Measurements from ENCODE around the gene MRE11.
"Not testable (repeated sequence)": the region's sequence is repeated elsewhere in the genome, so short reads cannot be mapped to it uniquely, and the experiment has no call there.

The MRE11 gene

GRCh38 chr11:94519478-94520084 is 25.9 kb upstream of the MRE11 start:
- TF ChIP-seq CTCF (conservative IDR thresholded peaks at IDR 0.05; ENCODE audit: low read length), result peak; percentile 71
- peak; percentile 25 for DNase-seq (ENCODE audit: low read depth)
- no peak overlapping the region for H3K4me3 ChIP-seq (ENCODE audit: low read length)

GRCh38 chr11:94518300-94518699 is 24.7 kb upstream of the MRE11 start:
- H3K4me3 ChIP-seq (ENCODE audit: low read length), result no peak overlapping the region
- TF ChIP-seq CTCF (conservative IDR thresholded peaks at IDR 0.05; ENCODE audit: low read length), result no peak
- no peak for DNase-seq (ENCODE audit: low read depth)

- DNase-seq (ENCODE audit: low read depth), result no peak
- H3K4me3 ChIP-seq (ENCODE audit: low read length), result no peak overlapping the region
- no peak for TF ChIP-seq CTCF (conservative IDR thresholded peaks at IDR 0.05; ENCODE audit: low read length)
Observed at GRCh38 chr11:94516725-94517124, 23.1 kb upstream of the MRE11 start.

GRCh38 chr11:94515398-94515797 is 21.8 kb upstream of the MRE11 start:
- TF ChIP-seq CTCF (conservative IDR thresholded peaks at IDR 0.05; ENCODE audit: low read length), result no peak
- H3K4me3 ChIP-seq (ENCODE audit: low read length), result no peak overlapping the region
- no peak for DNase-seq (ENCODE audit: low read depth)

- H3K4me3 ChIP-seq (ENCODE audit: low read length), result no peak overlapping the region
- DNase-seq (ENCODE audit: low read depth), result no peak
- no peak for TF ChIP-seq CTCF (conservative IDR thresholded peaks at IDR 0.05; ENCODE audit: low read length)
Observed at GRCh38 chr11:94513091-94513490, 19.4 kb upstream of the MRE11 start.

- peak within 1 kb of the TSS; percentile 66 for H3K4me3 ChIP-seq (ENCODE audit: low read length)
- peak; percentile 25 for DNase-seq (ENCODE audit: low read depth)
- no peak for TF ChIP-seq CTCF (conservative IDR thresholded peaks at IDR 0.05; ENCODE audit: low read length)
Observed at GRCh38 chr11:94511932-94512781, 18.5 kb upstream of the MRE11 start, which contains the start of gene C11orf97. TSS of gene C11orf97 (plus strand) at chr11:94512461. CDS start at chr11:94512529, 68 bp downstream.

- no peak overlapping the region for H3K4me3 ChIP-seq (ENCODE audit: low read length)
- no peak for DNase-seq (ENCODE audit: low read depth)
- TF ChIP-seq CTCF (conservative IDR thresholded peaks at IDR 0.05; ENCODE audit: low read length), result no peak
Observed at GRCh38 chr11:94507485-94507884, 13.8 kb upstream of the MRE11 start.

- not testable (repeated sequence) for H3K4me3 ChIP-seq (ENCODE audit: low read length); DNase-seq (ENCODE audit: low read depth)
Observed at GRCh38 chr11:94506513-94506912, 12.9 kb upstream of the MRE11 start.

Data from AG10803 (cell line).